RKO (cell line): Measurements from ENCODE around the gene COL26A1.

Experiments
- DNase-seq: peaks from one replicate; pipeline ENCODE4 v3.0.0-alpha.2; 2016; ENCODE audit warnings: low spot score

Gene COL26A1

GRCh38 chr7:101373812-101374614 lies 11.3 kb downstream of the COL26A1 start:
- DNase-seq, result no peak

- no peak for DNase-seq
These were observed 12.3 kb downstream of the COL26A1 start for GRCh38 chr7:101374990-101375389.

GRCh38 chr7:101376601-101377000 lies 13.9 kb downstream of the COL26A1 start:
- no peak for DNase-seq

- no peak for DNase-seq
These were observed 14.6 kb downstream of the COL26A1 start for GRCh38 chr7:101377189-101377736.

GRCh38 chr7:101378751-101379174 lies 16.1 kb downstream of the COL26A1 start:
- no peak for DNase-seq

GRCh38 chr7:101379302-101379701 lies 16.6 kb downstream of the COL26A1 start:
- no peak for DNase-seq

GRCh38 chr7:101381549-101382111 lies 19.0 kb downstream of the COL26A1 start:
- no peak for DNase-seq

GRCh38 chr7:101382937-101383336 lies 20.3 kb downstream of the COL26A1 start:
- no peak for DNase-seq

GRCh38 chr7:101386177-101386557 lies 23.5 kb downstream of the COL26A1 start:
- no peak for DNase-seq

- no peak for DNase-seq
These were observed 24.0 kb downstream of the COL26A1 start for GRCh38 chr7:101386558-101387231.

GRCh38 chr7:101390901-101391301 lies 28.2 kb downstream of the COL26A1 start:
- DNase-seq, result no peak

- no peak for DNase-seq
These were observed 29.3 kb downstream of the COL26A1 start for GRCh38 chr7:101391991-101392390.

GRCh38 chr7:101393865-101394264 lies 31.2 kb downstream of the COL26A1 start:
- DNase-seq, result no peak

GRCh38 chr7:101395376-101395775 lies 32.7 kb downstream of the COL26A1 start:
- DNase-seq, result no peak

- no peak for DNase-seq
These were observed 34.6 kb downstream of the COL26A1 start for GRCh38 chr7:101397243-101397642.

GRCh38 chr7:101397770-101398324 lies 35.2 kb downstream of the COL26A1 start:
- peak; percentile 27 for DNase-seq

- no peak for DNase-seq
These were observed 36.0 kb downstream of the COL26A1 start for GRCh38 chr7:101398396-101399289.

- DNase-seq, result no peak
These were observed 37.1 kb downstream of the COL26A1 start for GRCh38 chr7:101399759-101400158.

GRCh38 chr7:101400751-101401150 lies 38.1 kb downstream of the COL26A1 start:
- DNase-seq, result no peak

- DNase-seq, result no peak
These were observed 38.9 kb downstream of the COL26A1 start for GRCh38 chr7:101401390-101402080.
